HG02943 (cell line): Measurements from ENCODE around the gene CREB5.

Experiments
- ATAC-seq: cut with Tn5 transposase; IDR thresholded peaks from one replicate; pipeline ENCODE4 v1.9.1; 2021; ENCODE audit warnings: mild to moderate bottlenecking, low read depth, moderate library complexity; ENCODE audit not compliant: unreplicated experiment

CREB5 gene

DNA sequence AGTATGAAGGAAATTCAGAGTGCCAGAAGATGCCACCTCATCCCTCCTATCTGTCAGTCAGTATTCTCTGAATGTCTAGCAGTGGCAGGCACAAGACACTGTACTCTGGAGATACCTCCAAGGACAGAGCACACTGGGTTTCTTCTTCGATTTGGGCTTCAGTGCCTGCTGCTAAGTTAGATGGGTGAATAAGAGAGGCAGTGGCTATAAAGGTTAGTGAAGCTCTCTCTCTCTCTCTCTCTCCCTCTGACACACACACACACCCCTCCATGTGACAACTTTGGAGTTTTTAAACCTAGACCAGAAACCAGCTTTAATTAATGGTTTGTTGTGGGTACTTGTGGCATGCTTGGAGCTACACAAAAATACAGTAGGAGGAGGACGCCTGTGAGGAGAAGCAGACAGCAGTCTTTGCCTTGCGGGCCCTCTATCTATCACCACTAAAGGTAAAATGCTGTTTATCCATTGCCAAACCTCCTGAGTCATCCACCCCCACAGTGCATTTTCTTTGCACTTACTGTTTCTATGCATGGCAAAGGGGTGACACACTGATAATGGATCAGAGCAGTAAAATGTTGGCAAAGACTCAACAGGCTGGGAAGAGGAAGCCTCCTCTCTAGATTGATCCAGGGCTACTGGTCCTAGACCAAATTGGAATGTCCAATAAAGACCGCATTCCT is 443.4 kb downstream of the CREB5 start:
- ATAC-seq = no peak

DNA sequence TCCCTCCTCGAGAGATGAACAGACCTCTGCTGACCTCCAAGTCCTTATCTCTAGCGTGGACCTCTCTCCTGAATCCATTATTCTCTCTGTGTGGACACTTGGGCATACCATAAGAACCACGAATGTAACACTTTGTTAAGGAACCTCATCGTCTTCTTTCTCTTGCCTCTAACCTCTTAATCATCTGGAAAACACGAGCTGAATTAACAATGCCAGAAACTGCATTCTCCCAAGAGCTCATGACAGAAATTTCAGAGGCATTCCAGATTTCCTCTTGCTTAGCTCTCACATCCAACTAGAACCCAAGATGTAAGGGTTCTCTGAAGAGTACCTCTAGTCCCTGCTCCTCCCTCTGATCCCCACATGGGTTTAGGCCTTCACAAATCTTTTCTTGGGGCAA is 444.3 kb downstream of the CREB5 start:
- no peak for ATAC-seq

- ATAC-seq = no peak
Measured at GRCh38 chr7:28858206-28858605, 445.9 kb downstream of the CREB5 start.

GRCh38 chr7:28858895-28859294 is 446.6 kb downstream of the CREB5 start:
- ATAC-seq = no peak

- no peak for ATAC-seq
Measured at GRCh38 chr7:28861825-28862224, 449.5 kb downstream of the CREB5 start.

GRCh38 chr7:28862595-28863272 is 450.4 kb downstream of the CREB5 start:
- ATAC-seq = no peak

GRCh38 chr7:28865601-28866144 is 453.4 kb downstream of the CREB5 start:
- no peak for ATAC-seq

GRCh38 chr7:28868712-28869111 is 456.4 kb downstream of the CREB5 start:
- ATAC-seq = no peak

GRCh38 chr7:28871077-28871476 is 458.8 kb downstream of the CREB5 start:
- ATAC-seq = no peak

- ATAC-seq = no peak
Measured at GRCh38 chr7:28871631-28872030, 459.3 kb downstream of the CREB5 start.

DNA sequence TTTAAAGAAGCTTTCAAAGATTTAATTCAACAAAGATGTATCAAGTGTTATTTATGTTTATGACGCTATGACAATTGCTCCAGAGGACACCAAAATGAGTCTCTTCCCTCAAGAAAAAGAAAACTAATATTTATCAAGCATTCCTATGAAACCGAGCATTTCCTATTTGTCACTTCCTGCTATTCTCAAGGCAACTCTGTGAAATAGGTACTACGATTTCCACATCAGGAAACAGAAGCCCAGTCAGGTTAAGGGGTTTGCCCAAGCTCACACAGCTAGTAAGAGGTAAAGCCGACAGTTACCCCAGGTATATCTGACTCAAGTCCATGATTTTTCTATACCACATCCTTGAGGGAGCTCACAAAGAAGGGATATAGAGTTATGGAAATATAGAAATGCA is 459.9 kb downstream of the CREB5 start:
- ATAC-seq = no peak

DNA sequence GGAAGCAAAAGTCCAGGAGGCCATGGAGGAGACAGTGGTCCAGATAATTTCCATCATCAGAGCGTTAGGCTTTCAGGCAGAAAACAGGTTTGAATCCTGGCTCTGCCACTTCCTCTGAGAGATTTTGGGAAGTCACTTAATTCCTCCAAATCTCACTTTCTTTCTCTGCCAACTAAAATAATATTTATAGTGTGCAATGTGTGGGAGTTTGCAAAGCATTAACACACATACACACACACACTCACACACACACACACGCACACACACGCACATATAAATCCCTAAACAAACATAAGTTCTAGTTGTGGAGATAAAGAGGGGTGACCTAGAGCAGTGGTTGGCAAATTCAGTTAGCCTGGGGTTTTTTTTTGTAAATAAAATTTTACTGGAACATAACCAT is 461.0 kb downstream of the CREB5 start:
- no peak for ATAC-seq

DNA sequence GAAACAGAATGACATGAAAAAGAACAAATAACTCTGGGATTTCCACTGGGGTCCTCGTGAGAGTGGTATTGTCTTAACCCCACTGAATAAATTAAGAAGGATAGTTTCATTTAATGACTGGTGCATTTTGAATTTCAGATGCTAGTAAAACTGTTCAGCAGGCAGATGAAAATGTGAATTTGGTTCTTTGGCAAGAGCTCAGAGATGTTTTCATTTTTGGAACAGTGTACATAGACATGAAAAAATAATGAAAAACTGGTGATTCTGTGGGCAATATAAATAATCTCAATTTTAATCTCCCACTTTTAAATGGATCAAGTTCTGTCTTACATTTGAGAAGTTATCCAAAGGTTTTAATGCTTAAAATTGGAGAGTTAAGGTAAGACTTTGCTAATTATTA is 461.7 kb downstream of the CREB5 start:
- no peak for ATAC-seq
